GM19452 (cell line): ENCODE data around the gene FAM120A.
A peak's percentile ranks its signal among the peaks of the same experiment; 100 is the strongest.

Experiments
- ATAC-seq: cut with Tn5 transposase; IDR thresholded peaks from one replicate; pipeline ENCODE4 v1.9.1; 2021; ENCODE audit not compliant: unreplicated experiment

The FAM120A gene

DNA sequence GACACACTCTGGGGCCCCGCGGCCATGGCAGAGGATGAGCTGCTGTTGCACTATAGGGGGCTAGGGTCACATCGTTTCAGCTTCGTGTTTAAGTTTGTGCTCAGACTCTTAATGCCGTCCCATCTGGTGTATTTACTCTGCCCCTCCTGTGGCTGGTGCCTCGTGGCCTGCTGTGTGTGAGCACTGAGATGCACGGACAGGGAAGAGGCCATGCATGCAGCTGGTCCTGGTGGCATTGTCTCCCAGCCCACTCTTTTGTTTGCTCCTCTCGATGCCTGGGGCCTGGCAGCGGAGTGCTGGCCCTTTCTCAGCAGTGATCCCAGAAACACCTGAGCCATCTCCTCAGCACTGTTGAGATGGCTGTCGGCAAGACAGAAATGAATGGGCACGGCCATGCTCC lies 94.9 kb downstream of the FAM120A start:
- ATAC-seq, result no peak

DNA sequence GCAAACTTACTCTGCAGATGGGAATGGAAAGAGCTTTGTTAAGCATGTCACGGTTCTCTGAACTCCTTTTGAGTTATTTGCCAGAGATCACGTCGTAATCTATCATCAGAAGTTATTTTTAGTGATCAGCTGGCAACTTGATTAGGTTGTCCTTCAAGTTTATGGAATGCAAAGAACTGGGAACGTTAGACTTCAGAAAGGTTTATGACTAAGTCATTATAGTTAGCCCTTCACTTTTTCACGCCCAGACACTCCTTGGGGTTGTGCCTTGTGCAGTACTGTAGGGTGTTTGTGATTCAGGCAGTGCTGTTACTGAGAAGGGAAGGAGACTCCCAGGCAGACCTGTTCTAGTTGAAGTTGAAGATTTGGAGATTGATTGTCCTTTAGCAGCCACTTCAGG lies 98.1 kb downstream of the FAM120A start:
- ATAC-seq, result no peak

DNA sequence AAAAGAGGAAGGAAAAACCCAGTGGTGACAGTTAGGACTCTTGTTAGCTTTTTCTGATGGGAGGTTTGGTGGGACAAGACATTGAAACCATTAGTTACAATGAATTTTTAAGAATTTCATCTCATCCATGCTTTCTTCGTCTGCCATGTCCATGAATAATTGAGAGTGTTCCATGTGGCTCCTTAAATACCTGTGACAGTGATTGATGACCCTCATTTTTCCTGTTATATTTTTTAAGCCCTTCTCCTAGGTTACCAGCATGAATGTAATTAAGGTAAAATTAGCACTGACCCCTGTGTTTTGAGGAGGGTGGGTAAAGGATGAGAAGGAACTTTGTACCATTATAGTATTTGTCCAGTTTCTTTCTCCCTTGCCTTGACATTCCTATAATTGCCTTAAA lies 101.4 kb downstream of the FAM120A start:
- ATAC-seq, result no peak

DNA sequence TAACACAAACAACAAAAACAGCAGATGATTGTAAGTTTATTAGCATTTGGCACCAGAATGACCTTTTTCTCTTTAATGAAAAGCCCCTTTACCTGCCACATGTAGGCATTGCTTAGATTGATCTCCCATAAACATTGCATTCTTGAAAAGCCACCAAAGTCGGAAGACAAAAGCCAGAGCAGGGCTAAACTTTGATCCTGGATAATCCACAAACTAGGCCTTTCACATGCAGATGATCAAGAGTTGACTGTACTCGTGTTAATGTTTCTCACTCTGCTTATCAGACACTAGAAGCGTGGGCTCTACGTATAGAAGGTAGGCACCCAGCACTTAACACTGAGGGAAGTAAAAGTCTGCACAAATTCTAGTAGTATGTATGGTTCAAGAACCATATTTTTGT lies 103.9 kb downstream of the FAM120A start:
- ATAC-seq, result no peak

DNA sequence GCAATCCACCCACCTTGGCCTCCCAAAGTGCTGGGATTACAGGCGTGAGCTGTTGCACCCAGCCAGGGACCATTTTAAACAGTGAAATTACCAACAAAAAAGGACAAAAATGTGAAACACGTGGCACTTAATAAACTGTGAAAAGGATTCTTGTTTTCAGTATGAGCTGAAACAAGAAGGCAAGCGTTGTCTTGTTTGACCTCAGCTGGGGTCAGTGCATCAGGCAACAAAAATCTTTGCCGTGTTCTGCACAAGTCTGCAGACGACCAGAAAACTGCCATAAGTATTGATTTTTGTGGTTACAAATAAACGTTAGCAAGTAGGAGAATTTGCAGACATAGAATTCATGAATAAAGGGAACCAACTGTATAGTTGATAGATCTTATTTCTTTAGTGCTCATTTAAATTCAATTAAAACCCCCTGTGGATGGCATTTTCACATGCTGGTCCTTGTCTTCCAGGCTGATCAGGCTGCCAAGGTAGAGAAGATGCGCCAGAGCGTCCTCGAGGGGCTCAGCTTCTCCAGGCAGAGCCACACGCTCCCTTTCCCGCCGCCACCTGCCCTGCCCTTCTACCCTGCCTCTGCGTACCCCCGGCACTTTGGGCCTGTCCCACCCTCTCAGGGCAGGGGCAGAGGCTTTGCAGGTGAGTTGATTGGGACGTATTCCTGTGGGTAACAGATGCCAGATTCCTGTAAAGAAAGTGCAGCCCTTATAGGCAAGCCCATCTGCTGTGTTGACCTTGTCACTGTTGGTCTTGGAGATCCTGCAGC lies 106.1 kb downstream of the FAM120A start:
- ATAC-seq, result no peak

DNA sequence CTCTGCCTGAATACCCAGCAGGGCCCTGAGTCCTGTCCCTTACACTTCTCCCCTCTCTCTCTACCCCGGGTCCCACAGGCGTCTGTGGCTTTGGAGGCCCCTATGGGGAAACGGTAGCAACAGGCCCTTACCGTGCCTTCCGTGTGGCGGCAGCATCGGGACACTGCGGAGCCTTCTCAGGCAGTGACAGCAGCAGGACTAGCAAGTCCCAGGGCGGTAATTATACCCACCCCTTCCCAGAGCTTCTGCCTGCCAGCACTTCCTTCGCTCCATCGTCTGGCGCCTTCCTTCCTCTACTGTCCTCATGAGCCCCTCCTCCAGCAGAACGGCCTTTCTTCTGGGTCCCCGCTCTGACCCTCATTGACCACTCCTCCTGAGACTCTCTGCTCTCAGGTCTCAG lies 107.0 kb downstream of the FAM120A start:
- ATAC-seq, result no peak

DNA sequence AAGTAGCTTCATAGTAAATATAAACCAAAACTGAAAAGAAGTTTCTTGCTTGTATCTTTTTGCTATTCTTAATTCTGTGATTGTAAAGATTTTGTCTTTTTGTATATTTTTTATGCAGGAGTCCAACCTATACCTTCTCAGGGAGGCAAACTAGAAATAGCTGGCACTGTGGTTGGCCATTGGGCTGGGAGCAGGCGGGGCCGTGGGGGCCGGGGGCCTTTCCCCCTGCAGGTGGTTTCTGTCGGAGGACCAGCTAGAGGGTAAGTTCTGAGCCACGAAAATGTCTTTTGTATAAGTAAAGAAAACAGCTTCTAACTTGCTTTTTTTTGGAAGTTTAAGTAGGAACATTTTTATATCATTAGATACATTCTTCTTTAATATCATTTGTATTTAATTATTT lies 109.5 kb downstream of the FAM120A start:
- no peak for ATAC-seq

DNA sequence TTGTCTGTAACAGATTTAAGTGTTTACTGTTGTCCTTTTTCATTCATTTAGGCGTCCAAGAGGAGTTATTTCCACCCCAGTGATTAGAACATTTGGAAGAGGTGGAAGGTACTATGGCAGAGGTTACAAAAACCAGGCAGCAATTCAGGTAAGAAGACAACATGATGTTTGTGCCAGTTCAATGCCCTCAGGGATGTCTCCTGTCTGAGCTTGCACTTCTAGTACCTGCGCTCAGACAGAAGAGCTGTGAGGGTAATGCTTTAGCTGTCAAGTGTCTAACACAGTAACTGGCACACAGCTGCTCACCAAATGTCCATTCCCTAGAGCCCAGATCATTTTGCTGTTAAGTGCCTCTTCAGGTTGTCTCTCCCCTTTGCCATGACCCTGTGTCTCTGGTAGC lies 110.7 kb downstream of the FAM120A start:
- ATAC-seq, result no peak

DNA sequence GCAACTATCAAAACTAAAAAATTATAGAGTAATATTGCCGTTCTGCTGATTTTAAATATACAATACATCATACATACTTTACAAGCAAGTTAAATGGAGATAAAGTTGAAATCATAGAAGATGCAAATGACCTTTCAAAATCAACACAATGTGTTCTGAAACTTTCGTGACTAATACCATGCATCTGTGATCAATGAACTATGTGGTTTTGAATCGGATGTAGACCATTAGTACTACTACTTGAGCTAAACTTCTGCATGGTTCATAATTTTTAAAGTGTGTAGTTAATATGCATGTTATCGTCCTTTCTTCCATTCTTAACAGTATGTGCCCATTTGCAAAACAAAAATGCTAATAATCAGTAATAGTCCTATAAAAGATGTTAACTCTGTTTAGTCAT lies 113.6 kb downstream of the FAM120A start:
- ATAC-seq, result no peak

DNA sequence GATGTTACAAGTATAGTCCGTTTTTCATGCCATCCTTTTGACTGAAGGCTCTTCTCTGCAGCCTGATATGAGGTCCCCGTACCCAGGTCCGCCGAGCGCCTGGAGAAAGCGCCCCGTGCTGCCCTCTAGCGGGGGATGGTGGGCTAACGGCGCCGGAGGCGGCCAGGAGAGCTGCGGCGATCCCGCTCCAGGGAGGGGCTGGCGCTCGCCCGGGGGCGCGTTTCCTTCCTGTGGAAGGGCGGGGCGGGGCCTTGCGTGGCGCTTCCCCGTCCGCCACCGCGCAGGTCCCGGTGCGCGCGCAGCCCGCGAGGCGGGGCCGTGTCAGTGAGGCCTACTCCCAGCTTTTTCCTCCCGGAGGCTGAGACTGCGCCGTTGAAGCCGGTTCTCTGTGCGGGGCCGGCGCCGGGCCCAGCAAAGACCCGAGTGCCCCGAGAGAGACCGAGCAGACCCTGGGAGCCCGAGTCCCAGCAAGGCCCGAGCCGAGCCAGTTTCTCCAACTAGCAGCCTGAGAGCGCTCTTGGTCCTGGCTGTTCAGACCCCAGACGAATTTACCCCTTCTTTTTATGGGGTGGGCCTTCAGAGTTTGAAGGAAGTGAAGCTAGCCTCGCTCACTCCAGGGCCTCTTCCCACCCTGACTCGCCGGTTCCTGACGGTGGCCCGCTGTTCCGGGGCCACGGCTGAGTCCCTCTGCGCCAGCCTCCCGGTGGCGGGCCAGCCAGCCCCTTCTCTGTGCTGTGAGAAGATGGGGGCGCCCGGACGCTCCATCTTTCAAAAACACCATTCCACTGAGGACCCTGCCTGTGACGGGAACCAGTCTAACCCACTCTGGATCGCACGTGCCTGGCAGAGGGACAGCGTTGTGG lies 115.2 kb downstream of the FAM120A start:
- ATAC-seq, result peak; percentile 91

DNA sequence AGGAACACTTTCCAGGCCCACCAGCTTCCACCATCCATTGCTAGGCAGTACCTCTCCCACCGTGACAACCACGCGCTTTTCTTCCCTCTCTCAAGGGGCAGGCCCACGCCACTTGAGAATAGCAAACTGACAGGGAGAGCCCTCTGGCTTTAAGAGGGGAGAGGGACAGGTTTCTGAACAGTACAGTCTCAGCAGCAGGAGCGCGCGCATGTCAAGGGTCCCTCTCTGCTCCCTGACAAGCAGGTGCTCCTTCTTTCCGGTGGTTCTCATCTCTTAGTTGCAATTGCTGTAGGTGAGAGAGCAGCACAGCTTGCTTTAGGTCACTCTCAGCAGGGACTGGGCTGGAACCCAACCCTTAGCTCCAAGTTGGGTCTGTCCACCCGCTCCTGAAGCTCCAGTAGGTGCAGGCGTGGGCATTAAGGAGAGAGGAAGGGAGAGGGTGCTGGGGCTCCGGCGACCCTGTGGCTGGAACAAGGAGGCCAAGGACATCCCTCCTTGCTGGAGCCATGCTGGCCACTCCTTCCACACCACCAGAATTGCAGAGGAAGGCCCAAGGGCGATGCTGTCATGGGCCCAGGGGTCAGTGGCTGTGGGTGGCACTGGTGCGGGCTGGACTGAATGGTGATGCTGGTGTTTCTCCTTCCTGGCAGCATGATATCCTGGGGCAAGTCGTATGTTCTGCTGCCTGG lies 115.9 kb downstream of the FAM120A start:
- no peak for ATAC-seq

DNA sequence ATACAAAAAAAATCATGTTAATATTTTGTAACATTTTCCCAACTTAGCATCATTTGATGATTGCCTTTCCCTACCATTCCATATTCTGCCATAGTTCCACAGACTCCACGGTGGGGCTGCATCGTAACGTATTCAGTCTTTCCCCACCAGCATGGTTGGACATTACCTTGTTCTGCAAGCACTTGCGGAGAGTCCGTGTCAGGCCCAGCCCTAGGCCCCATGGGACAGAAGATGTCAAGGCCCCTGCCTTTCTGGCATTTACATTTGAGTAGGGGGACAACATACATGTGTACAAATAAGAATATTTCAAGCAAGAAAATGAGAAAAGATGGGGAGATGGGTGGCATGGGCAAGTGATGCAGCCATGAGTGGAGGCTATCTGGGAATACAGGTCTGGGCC lies 116.7 kb downstream of the FAM120A start:
- ATAC-seq, result no peak

DNA sequence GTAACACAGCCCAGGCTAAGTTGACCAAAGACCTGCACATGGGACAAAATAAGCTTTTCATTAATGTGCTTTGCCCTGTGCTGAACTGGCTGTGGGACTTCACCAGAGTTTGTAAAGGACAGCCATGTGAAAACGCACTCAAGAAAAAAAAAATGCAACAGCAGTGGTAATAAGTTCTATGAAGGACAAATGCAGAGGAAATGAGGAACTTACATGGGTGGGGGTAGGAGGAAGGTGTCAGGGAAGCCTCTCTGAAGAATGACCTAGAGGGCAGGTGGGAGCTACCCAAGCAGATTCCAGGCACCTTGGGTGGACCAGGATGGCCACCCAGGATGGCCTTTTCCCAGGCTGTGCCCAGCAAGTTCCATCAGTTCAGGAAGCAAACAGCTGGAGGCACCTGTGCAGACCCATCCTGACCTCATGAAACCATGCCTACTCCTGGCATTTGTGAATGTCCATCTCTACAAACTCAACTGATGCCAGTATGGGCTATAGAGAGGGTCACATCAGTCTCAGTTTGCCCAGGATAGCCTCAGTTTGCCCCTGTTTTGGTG lies 118.2 kb downstream of the FAM120A start:
- no peak for ATAC-seq

DNA sequence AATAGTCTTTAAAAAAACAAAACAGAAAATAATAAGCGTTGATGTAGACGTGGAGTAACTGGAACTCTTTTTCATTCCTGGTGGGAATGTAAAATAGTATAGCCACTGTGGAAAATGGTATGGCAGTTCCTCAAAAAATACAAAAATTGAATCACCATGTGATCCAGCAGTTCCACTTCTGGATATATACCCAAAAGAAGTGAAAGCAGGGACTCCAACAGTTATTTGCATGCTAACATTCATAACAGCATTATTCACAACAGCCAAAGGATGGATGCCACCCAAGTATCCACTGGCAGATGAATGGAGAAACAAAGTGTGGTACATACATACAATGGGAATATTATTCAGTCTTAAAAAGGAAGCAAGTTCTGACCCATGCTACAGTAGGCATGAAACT lies 120.7 kb downstream of the FAM120A start:
- no peak for ATAC-seq

DNA sequence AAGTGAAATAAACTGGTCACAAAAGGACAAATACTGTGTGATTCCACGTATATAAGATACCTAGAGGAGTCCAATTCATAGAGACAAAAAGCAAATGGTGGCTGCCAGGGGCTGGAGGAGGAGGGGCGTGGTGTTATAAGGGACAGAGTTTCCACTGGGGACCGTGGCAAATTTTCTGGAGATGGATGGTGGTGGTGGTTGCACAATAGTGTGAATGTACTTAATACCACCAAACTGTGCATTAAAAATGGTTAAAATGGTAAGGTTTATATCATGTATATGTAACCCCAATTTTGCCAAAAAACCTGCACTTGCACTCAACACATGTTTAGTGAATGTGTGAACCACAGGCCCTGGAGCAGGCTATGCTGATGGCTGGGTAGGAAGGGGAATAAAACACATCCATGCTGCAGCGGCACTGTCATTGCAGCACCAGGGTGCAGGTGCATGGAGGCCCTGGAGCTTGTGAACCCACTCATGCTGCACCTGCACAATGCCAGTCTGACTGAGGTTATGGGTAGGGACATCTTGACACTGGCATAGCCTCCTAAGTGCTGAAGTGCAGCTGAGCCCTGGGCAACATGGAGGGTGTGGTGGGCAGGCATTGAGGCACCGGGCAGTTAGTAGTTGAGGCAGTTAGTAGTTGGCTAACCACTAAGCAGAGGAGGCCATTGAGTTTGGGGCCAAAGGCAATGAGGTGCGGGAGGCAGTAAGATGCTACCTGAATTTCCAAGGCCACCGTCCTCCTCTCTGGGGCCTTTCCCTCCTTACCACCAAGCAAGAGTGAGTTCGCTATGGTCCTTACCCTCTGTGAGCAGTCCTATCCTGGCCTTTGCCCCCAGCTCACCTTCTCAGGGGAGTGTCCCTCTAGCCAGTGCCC lies 121.4 kb downstream of the FAM120A start:
- no peak for ATAC-seq

DNA sequence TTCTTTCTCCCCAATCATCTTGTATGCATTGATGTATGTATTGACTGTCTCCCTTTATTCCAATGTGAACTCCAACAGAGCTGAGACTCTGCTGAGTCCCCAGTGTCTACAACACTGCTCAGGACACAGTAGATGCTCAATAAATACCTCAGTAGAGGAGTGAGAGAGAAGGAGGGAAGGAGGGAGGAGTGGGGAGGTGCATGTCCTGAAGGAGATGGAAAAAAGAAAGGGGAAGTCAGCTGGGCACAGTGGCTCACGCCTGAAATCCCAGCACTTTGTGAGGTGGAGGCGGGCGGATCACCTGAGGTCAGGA lies 122.0 kb downstream of the FAM120A start:
- no peak for ATAC-seq

DNA sequence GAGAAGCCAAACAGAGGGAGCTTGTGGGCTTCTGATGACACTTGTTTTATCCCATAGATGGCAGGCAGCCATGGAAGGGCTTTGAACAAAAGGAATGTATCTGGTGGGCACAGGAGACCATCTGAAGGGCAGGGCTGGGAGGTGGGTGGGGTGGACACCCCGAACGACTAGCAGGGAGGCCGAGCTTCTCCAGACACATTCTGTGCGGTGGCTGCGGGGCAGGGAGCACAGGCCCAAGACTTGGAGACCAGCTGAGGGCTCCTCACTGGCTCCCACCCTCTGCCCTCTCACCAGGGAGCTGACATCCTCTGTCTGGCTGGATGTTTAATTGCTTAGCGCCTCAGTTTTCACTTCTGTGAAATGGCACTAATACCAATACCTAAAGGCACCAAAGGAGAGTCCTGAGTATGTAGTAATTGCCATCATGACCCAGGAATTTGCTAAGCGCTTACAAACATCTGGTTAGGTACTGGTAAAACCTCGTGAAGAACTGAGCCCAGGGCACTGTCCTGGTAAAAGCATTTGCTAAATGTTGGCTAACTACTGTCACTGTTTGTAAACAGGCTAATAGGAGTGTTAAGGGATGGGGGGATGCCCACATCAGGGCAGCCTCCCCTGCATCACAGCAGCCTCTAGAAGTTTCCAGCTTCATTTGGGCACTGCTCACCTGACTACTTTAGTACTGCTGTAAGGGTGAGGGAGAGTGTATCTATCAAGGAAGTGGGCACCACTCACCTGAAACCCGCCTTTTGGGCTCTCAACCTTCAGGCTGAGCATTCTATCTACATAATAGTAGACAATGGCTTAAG lies 122.8 kb downstream of the FAM120A start:
- ATAC-seq, result no peak

DNA sequence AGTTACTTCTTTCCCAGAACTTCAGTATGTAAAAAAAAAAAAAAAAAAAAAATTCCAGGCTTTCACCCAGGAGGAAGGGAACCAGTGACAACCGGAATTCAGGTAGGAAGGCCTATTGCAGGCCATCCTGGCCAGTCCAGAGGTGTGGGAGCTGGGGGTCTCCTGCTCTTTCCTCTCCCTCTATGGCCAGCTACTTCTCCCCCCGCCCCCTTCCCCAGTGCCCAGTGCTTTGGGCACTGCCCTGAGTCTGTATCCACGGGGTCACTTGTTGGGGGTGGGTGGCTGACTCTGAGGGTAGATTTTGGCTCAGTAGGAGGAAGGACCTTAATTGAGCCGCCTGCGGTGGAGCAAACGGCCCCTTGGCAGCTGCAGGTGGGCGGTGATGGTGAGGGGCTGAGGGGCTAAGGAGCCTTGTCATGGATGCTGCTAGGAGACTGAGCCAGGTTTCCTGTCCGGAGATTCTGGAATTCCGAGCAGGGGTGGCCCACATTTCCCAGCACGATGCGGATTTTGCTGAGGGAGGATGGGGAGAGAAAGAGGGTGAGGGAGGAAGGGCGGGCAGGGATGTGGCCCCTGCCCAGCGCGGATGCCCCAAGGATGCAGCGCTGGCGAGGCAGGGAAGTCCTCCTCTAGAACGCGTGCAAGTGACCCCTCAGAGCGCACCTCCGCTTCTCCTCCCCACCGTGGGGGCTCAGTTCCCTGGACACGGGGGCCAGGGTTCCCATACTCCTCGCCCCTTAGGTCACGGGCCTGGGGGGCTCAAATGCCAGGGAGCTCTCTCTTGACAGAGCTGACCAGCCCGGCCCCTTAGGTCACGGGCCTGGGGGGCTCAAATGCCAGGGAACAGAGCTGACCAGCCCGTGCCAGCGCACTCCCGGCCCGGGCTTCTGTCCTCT lies 123.7 kb downstream of the FAM120A start:
- no peak for ATAC-seq

DNA sequence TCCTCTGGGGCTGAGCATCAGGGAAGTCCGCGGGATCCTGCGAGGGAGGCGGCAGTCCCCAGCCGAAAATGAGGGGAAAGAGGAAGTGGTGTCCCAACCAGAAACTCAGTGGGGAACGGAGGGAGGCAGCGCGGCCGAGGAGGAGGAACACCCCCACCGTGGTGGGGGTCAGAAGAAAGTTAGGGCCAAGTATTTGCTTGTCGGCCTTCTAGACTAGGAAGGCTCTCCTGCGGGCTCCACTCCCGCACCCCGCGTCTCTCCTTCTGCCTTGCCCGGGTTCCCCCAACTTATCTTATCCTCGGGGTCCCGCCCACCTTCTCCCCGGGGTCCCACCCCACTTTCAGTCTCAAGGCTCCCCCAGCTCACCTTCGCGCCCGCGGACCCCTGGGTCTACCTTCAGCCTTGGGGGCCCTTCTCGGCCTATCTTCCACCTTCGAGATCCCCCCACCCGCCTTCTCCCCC lies 124.3 kb downstream of the FAM120A start:
- no peak for ATAC-seq
